Subcutaneous abdominal adipose tissue (tissue), 5 donors: ENCODE results near the gene AGFG2.

Source experiments
- H3K27ac ChIP-seq: one replicate; pipeline ENCODE4 v1.7.0; 2013; ENCODE audit warnings: low read depth, mild to moderate bottlenecking, inconsistent platforms, low read length, moderate library complexity
- H3K27me3 ChIP-seq, 5 donors: one replicate each; pipeline ENCODE4 v1.7.0; 2013; ENCODE audit warnings: low read length in 5 of 5, inconsistent platforms in 1 of 5; ENCODE audit not compliant: control insufficient read depth in 5 of 5, insufficient read depth in 4 of 5
- H3K36me3 ChIP-seq, 5 donors: one replicate each; pipeline ENCODE4 v1.7.0; 2013; ENCODE audit warnings: low read length in 5 of 5; ENCODE audit not compliant: control insufficient read depth in 5 of 5, insufficient read depth in 5 of 5
- H3K4me1 ChIP-seq, 5 donors: one replicate each; pipeline ENCODE4 v1.7.0; 2013; ENCODE audit warnings: low read length in 5 of 5, mild to moderate bottlenecking in 3 of 5, moderate library complexity in 1 of 5; ENCODE audit not compliant: control insufficient read depth in 5 of 5, insufficient read depth in 5 of 5
- H3K4me3 ChIP-seq, 5 donors: one replicate each; pipeline ENCODE4 v1.7.0; 2013; ENCODE audit warnings: low read length in 5 of 5, low read depth in 1 of 5
- H3K9ac ChIP-seq, 5 donors: one replicate each; pipeline ENCODE4 v1.7.0; 2013; ENCODE audit warnings: low read length in 5 of 5, mild to moderate bottlenecking in 4 of 5, moderate library complexity in 3 of 5
- H3K9me3 ChIP-seq, 5 donors: one replicate each; pipeline ENCODE4 v1.7.0; 2013; ENCODE audit warnings: low read length in 5 of 5; ENCODE audit not compliant: control insufficient read depth in 5 of 5
- donor health status: healthy.
- donor health status: healthy.
- donor health status: healthy.
- donor health status: healthy.
- donor health status: healthy.

The AGFG2 gene

GRCh38 chr7:100606313-100606712, 67.3 kb downstream of the AGFG2 start:
- Histone ChIP-seq H3K4me3 (no peak overlapping the region), H3K36me3 (peaks cover 0 to 8% (median 0%) of the 10 kb centered on the region in 5 donors), H3K9me3 (no peaks in the 10 kb centered on the region), H3K9ac (no peak overlapping the region), H3K27me3 (peaks cover 0 to 5% (median 0%) of the 10 kb centered on the region in 5 donors), H3K4me1 (peaks cover 1 to 34% (median 29%) of the 10 kb centered on the region in 5 donors), H3K27ac (no peak overlapping the region)

DNA sequence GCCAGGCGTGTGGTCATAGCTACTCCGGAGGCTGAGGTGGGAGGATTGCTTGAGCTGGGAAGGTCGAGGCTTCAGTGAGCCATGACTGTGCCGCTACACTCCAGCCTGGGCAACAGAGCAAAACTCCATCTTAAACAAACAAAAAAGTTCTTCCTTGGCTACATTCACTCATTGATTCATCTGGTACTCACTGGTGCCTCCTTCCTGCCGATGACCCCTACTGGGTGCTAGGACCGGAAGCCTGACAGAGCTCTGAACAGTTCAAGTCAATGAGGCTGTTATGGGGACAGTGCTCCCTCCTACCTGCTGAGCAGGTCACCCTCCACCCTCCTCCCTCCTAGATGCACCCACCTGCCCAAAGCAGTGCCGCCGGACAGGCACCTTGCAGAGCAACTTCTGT, 68.1 kb downstream of the AGFG2 start:
- H3K4me1 ChIP-seq = peaks cover 1 to 34% (median 28%) of the 10 kb centered on the region in 5 donors
- no peak overlapping the region for H3K4me3 ChIP-seq
- no peak overlapping the region for H3K9ac ChIP-seq
- no peak overlapping the region for H3K27ac ChIP-seq
- H3K27me3 ChIP-seq = peaks cover 0 to 3% (median 0%) of the 10 kb centered on the region in 5 donors
- no peaks in the 10 kb centered on the region for H3K9me3 ChIP-seq
- peaks cover 0 to 8% (median 0%) of the 10 kb centered on the region in 5 donors for H3K36me3 ChIP-seq

DNA sequence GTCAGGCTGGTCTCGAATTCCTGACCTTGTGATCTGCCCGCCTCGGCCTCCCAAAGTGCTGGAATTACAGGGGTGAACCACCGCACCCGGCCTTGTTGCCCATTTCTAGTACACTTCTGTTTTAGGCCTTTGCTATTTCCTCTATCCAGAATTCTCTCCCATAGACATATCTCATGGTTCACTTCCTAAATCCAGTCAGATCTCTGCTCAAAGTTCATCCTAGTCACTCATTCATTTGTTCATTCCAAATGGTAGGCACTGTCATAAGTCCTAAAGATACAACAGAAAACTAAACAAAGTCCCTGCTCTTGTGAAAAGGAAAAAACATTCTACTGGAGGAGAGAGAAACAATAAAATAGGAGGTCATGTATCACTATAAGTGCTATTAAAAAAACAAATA, 71.0 kb downstream of the AGFG2 start:
- Histone ChIP-seq H3K4me1 (peaks cover 3 to 29% (median 22%) of the 10 kb centered on the region in 5 donors), H3K27me3 (no peaks in the 10 kb centered on the region), H3K27ac (no peak overlapping the region), H3K36me3 (peaks cover 0 to 8% (median 3%) of the 10 kb centered on the region in 5 donors), H3K9ac (no peak overlapping the region), H3K4me3 (no peak overlapping the region), H3K9me3 (no peaks in the 10 kb centered on the region)

DNA sequence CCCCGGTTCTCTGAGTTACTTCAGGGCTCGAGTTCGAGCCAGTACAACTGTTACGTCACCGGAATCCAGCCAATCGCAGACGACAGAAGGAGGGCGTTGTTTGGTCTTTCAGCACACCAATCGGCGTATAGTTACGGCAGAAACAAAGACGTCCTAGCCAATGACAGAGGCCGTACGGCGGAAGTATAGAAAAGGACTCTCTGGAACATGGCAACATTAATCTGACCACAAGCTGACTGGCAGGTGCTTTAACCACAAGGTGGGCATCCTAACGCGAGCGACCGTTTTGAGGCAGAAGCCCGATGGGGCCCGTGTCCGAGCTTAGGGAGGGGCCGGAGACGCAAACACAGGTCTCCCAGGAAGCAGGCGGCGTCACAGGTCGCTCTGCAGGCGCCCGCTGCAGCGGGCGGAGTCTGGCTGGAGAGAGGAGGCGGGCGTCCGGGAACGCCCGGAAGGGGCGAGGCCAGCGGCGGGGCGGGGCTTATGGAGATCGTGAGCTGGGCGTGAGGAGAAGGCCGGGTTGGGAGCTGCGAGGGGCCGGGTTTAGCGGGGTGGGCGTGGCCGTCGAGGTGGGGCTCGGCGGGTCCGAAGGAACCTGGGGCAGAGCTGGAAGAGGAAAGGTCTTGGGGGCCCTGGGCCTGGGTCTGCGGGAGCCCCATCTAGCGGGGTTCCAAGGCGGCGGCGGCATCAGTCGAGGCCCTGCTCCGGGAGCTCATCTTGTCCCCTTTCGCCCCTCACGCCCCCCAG, 73.2 kb downstream of the AGFG2 start, which contains the start of gene MOSPD3:
MOSPD3 (plus strand) TSS at position 558 of the 747 bp plus-strand sequence. CDS start 252 bp downstream, outside the sequence.
- Histone ChIP-seq H3K4me3 (peak within 1 kb of the TSS; percentile 77 to 90 (median 83)), H3K27me3 (no peaks in the 10 kb centered on the region), H3K9me3 (no peaks in the 10 kb centered on the region), H3K9ac (peak within 1 kb of the TSS; percentile 70 to 90 (median 76)), H3K36me3 (peaks cover 0 to 8% (median 2%) of the 10 kb centered on the region in 5 donors), H3K4me1 (peaks cover 3 to 20% (median 15%) of the 10 kb centered on the region in 5 donors), H3K27ac (peak within 1 kb of the TSS; percentile 84)

DNA sequence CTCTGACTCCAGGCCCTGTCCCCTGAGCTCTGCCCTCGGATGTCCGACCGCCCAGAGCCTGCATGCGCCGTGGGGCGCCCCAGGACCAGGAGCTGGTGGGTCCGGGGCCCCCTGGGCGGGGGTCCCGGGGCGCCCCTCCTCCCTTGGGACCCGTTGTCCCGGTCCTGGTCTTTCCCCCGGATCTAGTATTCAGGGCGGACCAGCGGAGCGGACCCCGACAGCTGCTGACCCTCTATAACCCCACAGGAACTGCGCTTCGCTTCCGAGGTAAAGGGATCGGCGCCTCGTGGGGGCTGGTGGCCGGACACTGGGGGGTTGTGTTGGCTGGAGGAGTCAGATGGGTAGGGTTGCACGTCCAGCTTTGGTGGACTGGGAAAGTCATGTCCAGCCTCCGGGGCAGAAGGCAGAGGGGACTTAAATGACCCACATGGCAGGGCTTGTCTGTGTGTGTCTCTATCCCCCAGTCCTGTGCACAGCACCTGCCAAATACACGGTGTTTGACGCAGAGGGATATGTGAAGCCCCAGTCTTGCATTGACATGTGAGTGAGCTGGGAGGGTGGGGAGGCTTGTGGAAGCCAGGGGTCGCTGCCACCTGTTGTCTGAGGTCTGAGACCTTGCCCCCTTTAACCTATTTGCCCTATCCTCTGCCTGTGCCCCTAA, 73.9 kb downstream of the AGFG2 start:
- H3K36me3 ChIP-seq = peaks cover 0 to 6% (median 0%) of the 10 kb centered on the region in 5 donors
- no peaks in the 10 kb centered on the region for H3K9me3 ChIP-seq
- H3K27ac ChIP-seq = peak overlapping the region; percentile 84
- peak overlapping the region; percentile 55 to 88 (median 82) for H3K4me3 ChIP-seq
- H3K9ac ChIP-seq = peak overlapping the region; percentile 48 to 90 (median 76)
- H3K27me3 ChIP-seq = no peaks in the 10 kb centered on the region
- peaks cover 3 to 20% (median 15%) of the 10 kb centered on the region in 5 donors for H3K4me1 ChIP-seq

GRCh38 chr7:100613412-100614175, 74.6 kb downstream of the AGFG2 start:
- Histone ChIP-seq H3K9ac (peak overlapping the region in 3 of 5 donors; percentile 70 to 90 (median 76)), H3K27me3 (no peaks in the 10 kb centered on the region), H3K36me3 (peaks cover 0 to 6% (median 0%) of the 10 kb centered on the region in 5 donors), H3K27ac (no peak overlapping the region), H3K9me3 (no peaks in the 10 kb centered on the region), H3K4me1 (peaks cover 3 to 20% (median 15%) of the 10 kb centered on the region in 5 donors), H3K4me3 (peak overlapping the region in 4 of 5 donors; percentile 55 to 88 (median 80))

DNA sequence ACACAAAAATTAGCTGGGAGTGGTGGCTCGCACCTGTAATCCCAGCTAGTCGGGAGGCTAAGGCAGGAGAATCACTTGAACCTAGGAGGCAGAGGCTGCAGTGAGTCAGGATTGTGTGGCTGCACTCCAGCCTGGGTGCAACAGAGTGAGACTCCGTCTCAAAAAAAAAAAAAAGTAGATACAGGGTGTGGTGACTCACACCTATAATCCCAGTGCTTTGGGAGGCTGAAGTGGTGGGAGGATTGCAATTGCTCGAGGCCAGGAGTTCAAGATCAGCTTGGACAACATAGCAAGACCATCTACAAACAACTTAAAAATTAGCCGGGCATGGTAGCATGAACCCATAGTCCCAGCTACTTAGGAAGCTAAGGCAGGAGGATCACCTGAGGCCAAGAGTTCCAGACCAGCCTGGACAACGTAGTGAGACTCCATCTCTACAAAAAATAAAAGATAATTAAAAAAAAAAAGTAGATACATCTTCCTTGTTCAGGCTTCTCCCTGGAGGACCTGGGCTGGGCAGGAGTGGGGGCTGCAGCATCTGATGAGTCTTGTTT, 75.4 kb downstream of the AGFG2 start:
- H3K36me3 ChIP-seq = peaks cover 0 to 6% (median 0%) of the 10 kb centered on the region in 5 donors
- no peaks in the 10 kb centered on the region for H3K27me3 ChIP-seq
- H3K9ac ChIP-seq = no peak overlapping the region
- no peaks in the 10 kb centered on the region for H3K9me3 ChIP-seq
- H3K27ac ChIP-seq = no peak overlapping the region
- no peak overlapping the region for H3K4me3 ChIP-seq
- H3K4me1 ChIP-seq = peaks cover 3 to 20% (median 15%) of the 10 kb centered on the region in 5 donors
